GM21381 (cell line): ENCODE measurements around the gene GSS.

ENCODE experiments used
- ATAC-seq: cut with Tn5 transposase; IDR thresholded peaks from one replicate; pipeline ENCODE4 v1.9.1; 2021; ENCODE audit warnings: mild to moderate bottlenecking, moderate library complexity; ENCODE audit not compliant: unreplicated experiment

GSS gene

GRCh38 chr20:34955231-34956040 is at the start of gene GSS, which contains the start of gene MYH7B:
GSS (minus strand) TSS chr20:34955806; CDS start chr20:34951852, 3,954 bp downstream.
MYH7B (plus strand) TSS chr20:34955868; CDS start chr20:34978006, 22,138 bp downstream.
- peak; percentile 82 for ATAC-seq

- ATAC-seq, result no peak
Measured at GRCh38 chr20:35004749-35005462, 49.3 kb upstream of the GSS start.

- no peak for ATAC-seq
Measured at GRCh38 chr20:35004051-35004725, 48.6 kb upstream of the GSS start.

GRCh38 chr20:35003211-35004031 is 47.8 kb upstream of the GSS start:
- no peak for ATAC-seq

- ATAC-seq, result no peak
Measured at GRCh38 chr20:35002426-35003210, 47.0 kb upstream of the GSS start.

GRCh38 chr20:35001596-35002362 is 46.2 kb upstream of the GSS start:
- ATAC-seq, result no peak

- ATAC-seq, result no peak
Measured at GRCh38 chr20:35000922-35001595, 45.5 kb upstream of the GSS start.

GRCh38 chr20:35000311-35000921 is 44.8 kb upstream of the GSS start:
- ATAC-seq, result no peak

GRCh38 chr20:34999782-35000181 is 44.2 kb upstream of the GSS start:
- no peak for ATAC-seq

- no peak for ATAC-seq
Measured at GRCh38 chr20:34999021-34999451, 43.4 kb upstream of the GSS start.

- no peak for ATAC-seq
Measured at GRCh38 chr20:34998331-34998950, 42.8 kb upstream of the GSS start.

GRCh38 chr20:34997774-34998173 is 42.2 kb upstream of the GSS start:
- ATAC-seq, result no peak

- ATAC-seq, result no peak
Measured at GRCh38 chr20:34997131-34997561, 41.5 kb upstream of the GSS start.

- no peak for ATAC-seq
Measured at GRCh38 chr20:34996243-34997028, 40.8 kb upstream of the GSS start.

- ATAC-seq, result no peak
Measured at GRCh38 chr20:34995696-34996095, 40.1 kb upstream of the GSS start.

- ATAC-seq, result no peak
Measured at GRCh38 chr20:34995192-34995591, 39.6 kb upstream of the GSS start.
